AG08395 (cell line): Measurements from ENCODE around the gene MCM10.
"Not testable (repeated sequence)": the region's sequence is repeated elsewhere in the genome, so short reads cannot be mapped to it uniquely, and the experiment has no call there.

Experiments
- DNase-seq: peaks from one replicate; pipeline ENCODE4 v3.0.0; 2012; ENCODE audit warnings: mixed read lengths, low spot score

MCM10 gene

DNA sequence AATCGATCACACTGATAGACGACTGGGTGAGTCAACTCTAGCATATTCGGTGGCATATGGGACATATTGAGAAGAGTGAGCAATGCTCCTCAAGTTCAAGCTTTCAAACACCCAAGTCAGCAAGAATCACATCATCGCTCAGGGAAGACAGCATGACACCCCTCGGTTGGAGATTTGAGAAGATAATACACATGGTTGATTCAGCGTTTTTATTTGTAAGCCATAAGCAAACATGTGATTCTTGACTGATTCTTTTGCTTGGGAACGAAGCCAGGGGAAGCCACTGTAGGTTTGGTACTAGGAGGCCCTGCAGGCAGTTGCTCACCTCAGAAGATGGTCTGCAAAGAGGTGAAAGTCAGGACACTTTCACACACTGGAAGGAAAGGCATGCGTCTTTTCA lies 60.2 kb downstream of the MCM10 start:
- no peak for DNase-seq

DNA sequence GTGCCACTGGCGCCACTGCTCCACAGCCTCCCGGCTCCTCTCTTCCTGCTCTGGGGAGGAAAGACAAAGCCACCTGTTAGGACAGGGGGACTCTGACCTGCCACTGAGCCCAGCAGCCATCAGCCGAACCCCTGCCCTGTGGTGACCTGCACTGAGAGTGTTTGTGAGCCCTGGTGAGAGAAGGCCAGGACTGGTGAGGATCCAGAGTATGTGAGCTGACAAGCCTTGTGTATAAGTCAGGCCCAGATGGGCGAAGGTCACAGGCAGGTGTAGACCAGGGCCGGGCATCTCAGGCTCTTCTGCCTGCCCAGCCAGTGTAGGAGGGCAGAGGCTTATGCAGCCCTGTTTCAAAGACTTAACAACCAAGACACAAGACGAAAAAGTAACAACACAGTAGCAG lies 60.8 kb downstream of the MCM10 start:
- no peak for DNase-seq

DNA sequence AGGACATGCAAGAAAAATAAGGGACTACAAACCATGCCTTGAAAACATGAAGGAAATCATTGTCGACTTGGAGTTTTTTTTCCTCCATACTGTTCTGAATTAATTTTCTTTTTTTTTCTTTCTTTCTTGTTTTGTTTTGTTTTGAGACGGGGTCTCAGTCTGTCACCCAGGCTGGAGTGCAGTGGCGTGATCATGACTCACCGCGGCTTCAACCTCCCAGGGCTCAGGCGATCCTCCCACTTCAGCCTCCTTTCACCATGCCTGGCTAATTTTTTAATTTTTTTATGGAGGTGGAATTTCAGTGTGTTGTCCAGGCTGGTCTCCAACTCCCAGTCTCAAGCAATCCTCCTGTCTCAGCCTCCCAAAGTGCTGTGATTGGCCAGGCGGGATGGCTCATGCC lies 61.2 kb downstream of the MCM10 start:
- no peak for DNase-seq

DNA sequence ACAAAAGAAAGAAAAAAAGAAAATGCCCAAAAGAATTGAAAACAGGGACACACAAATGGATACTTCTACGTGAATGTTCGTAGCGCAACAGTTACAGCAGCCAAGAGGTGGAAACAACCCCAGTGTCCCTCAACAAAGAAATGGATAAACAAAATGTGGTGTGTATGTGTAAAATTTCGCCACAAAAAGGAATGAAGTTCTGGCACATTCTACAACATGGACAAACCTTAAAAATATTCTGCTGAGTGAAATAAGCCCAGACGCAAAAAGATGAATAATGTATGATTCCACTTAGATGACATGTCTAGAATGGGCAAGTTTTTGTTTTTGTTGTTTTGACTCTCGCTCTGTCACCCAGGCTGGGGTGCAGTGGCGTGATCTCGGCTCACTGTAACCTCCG lies 61.9 kb downstream of the MCM10 start:
- DNase-seq = no peak

DNA sequence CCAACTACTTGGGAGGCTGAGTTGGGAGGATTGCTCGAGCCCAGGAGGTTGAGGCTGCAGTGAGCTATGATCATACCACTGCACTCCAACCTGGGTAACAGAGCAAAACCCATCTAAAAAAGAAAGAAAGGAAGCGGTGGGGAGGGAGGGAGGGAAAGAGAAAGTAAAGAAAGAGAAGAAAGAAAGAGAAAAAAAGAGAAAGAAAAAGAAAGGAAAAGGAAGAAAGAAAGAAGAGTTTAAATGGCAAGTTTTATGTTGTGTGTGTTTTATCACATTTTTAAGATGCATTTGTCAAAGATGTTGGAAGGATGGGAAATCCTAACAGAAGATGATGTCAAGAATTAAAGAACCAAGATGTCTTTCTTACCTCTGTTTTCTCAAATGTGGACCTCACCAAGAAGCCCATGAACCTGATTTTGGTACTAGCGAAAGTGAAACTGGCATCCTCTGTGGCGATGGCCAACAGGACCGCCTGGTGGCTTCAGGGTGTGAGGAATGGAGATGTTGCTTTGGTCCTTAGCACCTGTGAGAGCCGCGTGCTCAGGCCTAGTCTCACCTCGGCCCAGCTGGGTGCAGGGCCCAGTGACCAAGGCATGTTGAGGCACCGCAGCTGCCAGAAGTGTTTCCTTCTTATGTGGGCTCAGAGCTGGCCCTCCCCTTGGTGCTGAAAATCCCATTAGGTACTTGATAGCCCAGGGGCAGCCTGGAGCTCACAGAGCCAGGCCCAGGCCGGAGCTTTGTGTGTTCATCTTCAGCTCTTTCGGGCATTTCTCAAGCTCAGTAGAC lies 63.0 kb downstream of the MCM10 start:
- no peak for DNase-seq

DNA sequence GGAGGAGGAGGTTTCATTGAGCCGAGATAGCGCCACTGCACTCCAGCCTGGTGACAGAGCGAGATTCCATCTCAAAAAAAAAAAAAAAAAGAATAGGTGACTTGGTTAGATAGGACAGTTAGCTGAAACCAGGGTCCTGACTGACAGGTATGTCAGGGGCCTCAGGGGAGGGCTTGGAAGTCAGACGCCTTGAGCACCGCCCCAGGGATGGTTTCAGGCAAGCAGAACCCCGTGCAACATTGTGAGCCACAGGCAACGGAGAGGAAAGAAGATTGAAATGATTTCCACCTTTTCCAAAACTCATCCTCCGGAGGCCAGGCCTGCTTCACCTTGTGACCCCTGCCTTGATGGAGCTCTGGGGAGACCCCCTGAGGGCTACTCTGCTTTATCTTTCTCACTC lies 64.2 kb downstream of the MCM10 start:
- DNase-seq = no peak

DNA sequence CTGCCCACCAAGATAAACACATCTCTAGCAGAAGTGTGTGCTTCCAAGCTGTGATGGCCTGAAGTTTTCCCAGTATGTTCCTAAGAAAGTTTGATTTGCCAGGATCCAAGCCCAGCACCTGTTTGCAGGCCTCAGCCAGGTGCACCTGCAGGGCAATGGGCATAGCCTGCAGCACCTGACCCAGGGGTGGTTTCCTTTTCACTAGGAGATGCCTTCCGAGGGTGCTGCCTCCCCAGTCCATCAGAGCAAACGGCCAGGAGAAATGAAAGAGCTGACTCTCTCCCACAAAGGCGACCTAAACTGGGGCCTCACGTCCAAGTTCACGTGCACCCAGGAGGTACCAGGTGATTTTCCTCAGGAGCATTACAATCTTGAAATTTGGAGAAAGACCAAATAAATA lies 65.7 kb downstream of the MCM10 start:
- DNase-seq = no peak

DNA sequence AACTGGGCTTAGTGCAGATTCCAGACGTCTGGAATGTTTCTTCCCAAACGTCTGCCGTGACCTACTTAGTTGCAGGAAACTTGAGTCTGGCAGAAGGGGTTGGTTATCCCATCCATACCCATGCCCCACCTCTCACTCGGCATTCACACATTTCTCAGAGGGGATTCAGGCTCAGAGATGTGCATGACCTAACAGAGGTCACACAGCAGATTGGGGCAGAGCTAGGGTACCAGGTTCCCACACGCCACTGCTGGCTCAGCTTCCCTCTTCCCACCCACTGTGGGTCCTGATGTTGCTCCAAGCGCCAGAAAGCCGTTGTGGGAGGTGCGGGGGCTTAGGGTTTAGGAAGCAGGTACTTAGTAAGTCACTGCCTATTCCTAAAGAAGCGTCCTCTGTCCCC lies 69.8 kb downstream of the MCM10 start:
- DNase-seq = no peak

DNA sequence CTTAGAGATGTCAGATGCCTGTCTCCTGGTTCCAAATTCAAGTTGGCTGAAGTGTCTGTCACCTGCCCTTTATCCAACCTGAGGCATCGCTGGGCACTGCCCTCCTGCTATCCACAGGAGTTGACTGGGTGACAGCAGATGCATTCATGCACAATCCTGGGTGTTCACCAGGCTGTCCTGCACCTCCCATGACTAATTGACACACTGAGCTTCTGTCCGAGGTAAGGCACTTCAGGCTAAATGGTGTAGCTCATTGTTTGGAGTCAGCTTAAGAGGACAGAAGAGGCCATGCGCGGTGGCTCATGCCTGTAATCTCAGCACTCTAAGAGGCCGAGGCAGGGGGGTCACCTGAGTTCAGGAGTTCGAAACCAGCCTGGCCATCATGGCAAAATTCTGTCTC lies 70.5 kb downstream of the MCM10 start:
- DNase-seq = no peak

DNA sequence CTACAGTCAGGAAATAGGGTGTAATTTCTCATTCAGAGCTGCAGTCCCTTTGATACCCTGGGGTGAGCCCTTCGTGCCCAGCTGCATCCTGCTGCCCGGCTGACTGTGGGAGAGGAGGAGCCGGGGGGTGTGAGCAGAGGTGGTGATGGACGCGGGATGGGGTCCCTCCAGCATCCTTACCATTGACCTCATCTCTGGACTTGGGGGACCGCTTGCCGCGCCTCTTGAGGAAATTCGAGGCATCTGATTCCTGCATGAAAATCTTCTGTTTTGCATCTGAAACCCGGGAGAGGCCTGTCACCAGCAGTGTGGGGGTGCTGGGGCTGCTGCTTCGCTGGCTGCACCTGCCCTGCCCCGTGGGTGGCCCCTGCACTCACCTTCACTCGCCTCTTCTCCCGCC lies 72.0 kb downstream of the MCM10 start:
- no peak for DNase-seq

DNA sequence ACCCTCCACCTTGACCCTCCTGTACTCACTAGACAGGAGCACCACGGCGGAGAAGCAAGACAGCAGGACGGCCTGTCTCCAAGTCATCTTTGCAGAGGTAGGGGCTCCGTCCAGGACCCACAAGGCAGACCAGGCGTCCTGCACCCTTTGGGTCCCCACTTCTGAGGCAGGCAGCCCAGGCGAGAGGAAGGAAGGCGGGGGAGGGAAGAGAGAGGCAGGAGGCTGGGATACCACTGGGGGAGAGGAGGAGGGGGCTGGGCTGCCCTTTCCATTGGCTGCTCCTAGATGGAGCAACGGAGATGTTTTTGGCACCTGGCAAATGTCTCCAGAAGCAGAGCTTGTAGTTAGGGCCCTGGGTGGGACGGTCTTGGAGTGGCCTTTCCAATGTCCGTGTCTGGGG lies 72.8 kb downstream of the MCM10 start, which contains the start of gene UCMA:
Gene UCMA (minus strand): TSS at position 203 of the 400 bp plus-strand sequence. CDS start 116 bp downstream, at position 87.
- DNase-seq = no peak

DNA sequence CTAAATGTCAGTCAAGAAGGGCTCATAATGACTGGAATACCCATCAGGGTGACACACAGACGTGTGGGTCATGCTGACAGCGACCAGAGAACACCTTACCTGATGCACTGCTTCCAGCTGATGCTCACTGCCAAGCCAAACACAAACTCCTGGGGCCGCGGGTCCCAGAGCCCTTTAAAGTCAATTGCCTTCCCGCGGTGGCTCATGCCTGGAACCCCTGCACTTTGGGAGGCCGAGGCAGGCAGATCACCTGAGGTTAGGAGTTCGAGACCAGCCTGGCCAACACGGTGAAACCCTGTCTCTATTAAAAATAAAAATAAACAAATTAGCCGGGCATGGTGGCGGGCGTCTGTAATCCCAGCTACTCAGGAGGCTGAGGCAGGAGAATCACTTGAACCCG lies 73.4 kb downstream of the MCM10 start:
- not testable (repeated sequence) for DNase-seq

DNA sequence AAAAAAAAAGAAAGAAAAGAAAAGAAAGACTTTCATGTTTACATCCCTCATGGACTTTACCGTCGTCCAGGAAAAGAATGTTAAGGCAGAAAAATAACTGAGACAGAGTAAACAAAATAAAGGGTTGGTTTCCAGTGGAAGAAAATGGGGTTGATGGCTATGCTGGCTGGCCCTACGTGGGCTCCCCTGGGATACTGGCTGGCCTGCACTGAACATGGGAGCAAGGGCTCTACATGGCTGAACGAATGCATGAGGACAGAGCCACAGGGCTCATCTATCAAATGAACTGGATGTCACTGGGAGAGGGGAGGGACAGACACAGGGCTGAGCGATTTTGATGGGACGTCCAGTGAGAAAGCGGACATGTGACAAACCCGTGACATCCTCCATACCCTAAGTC lies 75.3 kb downstream of the MCM10 start:
- DNase-seq = no peak

DNA sequence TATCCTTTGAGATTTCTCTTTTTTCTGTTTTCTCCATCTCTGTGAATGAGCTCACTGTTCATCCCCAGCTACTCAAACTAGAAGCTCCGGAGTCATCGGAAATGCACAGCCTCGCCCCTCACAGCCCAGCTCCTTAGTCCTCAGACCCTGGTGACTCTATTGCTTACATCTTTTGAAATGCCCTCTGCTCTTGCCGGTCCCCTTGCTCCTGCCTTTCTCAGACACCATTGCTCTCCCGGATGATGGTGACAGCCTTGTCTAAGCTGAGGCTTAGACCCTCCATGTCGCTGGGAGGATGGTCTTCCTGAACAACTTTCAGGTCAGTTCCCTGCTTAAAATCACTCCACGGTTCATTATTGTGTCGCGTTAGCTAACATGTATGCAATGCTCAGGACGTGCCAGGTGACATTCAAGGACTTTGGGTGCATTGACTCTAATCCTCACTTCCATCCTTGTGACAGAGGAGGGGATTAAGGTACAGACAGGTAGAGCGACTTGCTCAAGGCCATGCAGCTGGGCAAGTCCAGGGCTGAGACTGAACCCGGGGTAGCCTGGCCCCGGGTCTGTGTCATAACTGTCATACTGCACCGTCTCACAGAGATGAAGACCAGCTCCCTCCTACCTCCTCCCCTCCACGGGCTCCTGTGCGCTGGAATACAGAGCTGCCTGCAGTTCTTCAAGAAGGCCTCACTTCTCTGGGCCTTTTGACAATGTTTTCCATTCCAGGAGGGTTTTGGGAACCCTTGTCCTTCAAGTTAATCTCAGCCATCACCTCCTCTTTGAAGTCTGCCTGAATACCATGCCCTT lies 77.1 kb downstream of the MCM10 start:
- no peak for DNase-seq

DNA sequence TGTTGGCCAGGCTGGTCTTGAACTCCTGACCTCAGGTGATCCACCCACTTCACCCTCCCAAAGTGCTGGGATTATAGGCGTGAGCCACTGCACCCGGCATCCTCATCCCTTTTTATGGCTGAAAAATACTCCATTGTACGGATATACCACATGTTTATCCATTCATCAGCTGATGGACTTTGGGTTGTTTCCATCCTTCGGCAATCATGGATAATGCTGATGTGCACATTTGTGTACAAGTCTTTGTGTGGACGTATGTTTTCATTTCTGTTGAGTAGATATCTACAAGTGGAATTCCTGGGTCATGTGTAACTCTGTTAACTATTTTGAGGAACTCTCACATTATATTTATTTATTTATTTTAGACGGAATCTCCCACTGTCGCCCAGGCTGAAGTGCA lies 78.6 kb downstream of the MCM10 start:
- DNase-seq = no peak

DNA sequence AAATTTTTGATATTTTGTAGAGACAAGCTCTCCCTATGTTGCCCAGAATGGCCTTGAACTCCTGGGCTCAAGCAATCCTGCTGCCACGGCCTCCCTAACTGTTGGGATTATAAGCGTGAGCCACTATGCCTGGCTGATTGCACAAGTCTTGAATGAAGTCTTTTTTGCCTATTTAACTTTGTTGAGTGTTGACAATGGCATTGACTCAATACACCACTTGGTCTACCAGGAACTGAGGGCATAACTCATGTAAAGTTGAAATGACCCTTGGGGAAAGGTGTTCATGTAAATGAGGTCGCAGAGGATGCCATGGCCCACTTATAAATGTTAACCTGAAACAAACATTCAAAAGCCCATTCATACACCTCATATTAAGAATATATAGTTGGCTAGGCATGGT lies 80.3 kb downstream of the MCM10 start:
- DNase-seq = no peak

DNA sequence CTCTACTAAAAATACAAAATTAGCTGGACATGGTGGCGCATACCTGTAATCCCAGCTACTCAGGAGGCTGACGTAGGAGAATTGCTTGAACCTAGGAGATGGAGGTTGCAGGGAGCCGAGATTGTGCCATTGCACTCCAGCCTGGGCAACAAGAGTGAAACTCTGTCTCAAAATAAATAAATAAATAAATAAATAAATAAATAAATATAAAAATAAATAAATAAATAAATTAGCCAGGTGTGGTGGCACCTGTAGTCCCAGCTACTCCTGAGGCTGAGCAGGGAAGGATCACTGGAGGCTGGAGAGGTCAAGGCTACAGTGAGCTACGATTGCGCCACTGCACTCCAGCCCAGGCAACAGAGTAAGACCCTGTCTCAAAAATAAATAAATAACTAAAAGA lies 80.9 kb downstream of the MCM10 start:
- DNase-seq = not testable (repeated sequence)

DNA sequence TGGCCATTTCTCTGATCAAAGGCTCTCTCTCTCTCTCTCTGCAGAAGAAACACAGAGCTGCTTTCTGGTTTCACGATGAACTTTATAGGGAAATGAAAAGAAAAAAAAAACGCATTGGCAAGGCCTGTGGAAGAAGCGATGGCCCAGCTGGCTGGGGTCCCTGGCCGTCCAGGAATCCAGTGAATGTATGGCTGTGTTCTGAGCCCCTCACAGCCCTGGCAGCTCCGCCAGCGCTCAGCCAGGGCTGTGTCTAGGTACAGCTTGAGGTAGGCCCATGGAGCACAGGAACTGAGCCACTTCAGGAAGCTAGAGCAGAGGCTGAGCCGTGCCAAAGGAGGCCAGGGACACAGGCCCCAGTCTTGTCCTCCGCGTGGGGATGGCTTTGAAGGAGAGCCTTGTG lies 85.9 kb downstream of the MCM10 start:
- DNase-seq = no peak

DNA sequence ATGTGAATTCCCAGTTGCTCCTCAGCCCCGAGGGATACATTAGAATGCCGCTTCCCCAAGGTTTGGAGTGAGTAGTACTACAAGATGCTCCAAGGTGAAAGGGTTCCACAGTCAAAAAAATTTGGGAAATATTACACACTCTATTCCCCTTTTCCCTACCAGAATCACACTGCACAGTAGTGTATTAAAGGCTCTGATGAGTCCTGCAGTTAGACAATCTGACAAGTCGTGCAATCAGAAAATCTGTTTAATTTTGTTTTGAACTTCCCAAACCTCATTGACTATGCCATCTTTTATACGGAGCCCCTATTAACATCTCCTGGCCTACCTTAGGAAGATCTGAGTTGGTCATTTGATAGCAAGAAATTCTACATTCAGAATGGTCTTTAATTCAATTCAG lies 86.4 kb downstream of the MCM10 start:
- DNase-seq = no peak

DNA sequence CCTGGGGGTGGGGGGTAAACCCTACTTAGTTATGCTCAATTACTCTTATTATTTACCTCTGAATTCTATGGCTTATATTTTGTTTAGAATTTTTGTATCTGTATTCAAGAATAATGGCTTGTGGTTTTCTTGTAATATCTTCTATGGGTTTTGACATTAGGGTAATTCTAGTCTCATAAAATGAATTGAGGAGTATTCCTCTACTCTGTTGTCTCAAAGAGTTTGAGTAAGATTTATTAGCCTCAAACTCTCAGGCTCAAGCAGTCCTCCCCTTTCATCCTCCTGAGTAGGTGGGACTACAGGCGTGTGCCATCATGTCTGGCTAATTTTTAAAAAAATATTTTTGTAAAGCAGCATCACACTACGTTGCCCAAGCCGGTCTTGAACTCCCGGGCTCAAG lies 92.4 kb downstream of the MCM10 start:
- no peak for DNase-seq

DNA sequence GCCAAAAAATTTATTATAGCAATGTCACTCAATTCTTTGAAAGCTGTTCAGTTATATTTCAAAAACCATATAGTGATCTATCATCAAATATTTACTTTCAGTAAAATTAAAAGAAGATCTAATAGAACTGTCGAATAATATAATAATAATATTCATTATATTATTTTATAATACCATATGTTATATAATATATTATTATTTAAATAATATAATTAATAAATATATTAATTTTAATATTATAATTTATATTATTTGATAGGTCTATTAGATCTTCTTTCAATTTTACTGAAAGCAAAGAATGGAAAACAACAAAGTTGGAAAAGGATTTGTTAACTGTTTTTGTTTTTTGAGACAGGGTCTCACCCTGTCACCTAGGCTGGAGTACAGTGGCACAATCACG lies 95.3 kb downstream of the MCM10 start:
- DNase-seq = no peak

DNA sequence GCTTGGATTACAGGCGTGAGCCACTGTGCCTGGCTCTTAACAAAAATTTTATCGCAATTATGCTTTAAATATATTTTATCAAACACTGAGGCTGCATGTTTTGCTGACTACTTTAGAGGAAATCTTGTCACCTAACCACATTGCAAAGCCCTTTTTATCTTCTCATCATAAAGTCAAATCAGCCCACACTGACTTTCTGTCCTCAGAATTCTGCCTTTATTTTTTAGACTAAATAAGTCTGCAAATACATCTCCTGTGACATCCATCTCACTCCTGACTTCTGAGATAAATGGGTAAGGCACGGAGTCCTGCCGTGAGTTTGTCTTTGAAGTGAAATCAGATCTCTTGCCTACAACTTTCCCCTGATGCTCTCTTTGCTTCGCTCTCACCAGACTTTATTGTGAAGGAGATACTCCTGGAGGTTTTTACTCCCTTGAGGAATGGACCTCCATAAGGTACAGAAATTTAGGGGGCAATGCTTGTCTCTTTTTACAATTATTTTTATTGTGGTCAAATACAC lies 96.3 kb downstream of the MCM10 start:
- no peak for DNase-seq
